ENCODE results near the gene PTPRA. TPM values are rescaled to one million over a fixed set of nuclear protein-coding genes. Genes with fewer than 3 reads are reported as not detected.
A peak's percentile ranks its signal among the peaks of the same experiment; 100 is the strongest.

Gene PTPRA
- total and polyA plus RNA-seq, 2 of the 13 experiments (the other 11 are each of a cell fraction or from before 2014, with no cell fraction given): 47.2 to 127 TPM

- TF ChIP-seq THRA (CRISPR knock-in tag; IDR thresholded peaks at IDR 0.05; ENCODE audit: borderline replicate concordance) (peak; percentile 84), MLX (CRISPR knock-in tag; IDR thresholded peaks at IDR 0.05) (peak; percentile 76), MYPOP (CRISPR knock-in tag; IDR thresholded peaks at IDR 0.05) (0 out of 2 replicates have a peak, but pooled peaks have one; percentile 59), TRAFD1 (CRISPR knock-in tag; IDR thresholded peaks at IDR 0.05; ENCODE audit: borderline replicate concordance) (no peak; the same call in 1 of the 2 replicates), ETV5 (CRISPR knock-in tag; IDR thresholded peaks at IDR 0.05; ENCODE audit: borderline replicate concordance) (peak; percentile 93), ATF7 (IDR thresholded peaks at IDR 0.05) (no peak), ATF7 (CRISPR knock-in tag; IDR thresholded peaks at IDR 0.05) (peak; percentile 79; the same call in 1 of the 2 replicates), ZNF281 (CRISPR knock-in tag; IDR thresholded peaks at IDR 0.05; ENCODE audit: borderline replicate concordance) (peak; percentile 52), ZNF30 (CRISPR knock-in tag; IDR thresholded peaks at IDR 0.05) (peak; percentile 97), ZNF354B (CRISPR knock-in tag; IDR thresholded peaks at IDR 0.05) (peak; percentile 97), EEA1 (CRISPR knock-in tag; IDR thresholded peaks at IDR 0.05; ENCODE audit: borderline replicate concordance) (peak; percentile 99), SNAPC4 (CRISPR knock-in tag; IDR thresholded peaks at IDR 0.05) (no peak), ZNF33A (CRISPR knock-in tag; IDR thresholded peaks at IDR 0.05; ENCODE audit: borderline replicate concordance) (peak; percentile 92; the same call in 1 of the 2 replicates)
Observed at GRCh38 chr20:2840138-2840966, 32.9 kb upstream of the PTPRA start, which contains the start of the genes PCED1A and VPS16 (continued).
